Measurements from ENCODE around the gene P2RX6.

DNA sequence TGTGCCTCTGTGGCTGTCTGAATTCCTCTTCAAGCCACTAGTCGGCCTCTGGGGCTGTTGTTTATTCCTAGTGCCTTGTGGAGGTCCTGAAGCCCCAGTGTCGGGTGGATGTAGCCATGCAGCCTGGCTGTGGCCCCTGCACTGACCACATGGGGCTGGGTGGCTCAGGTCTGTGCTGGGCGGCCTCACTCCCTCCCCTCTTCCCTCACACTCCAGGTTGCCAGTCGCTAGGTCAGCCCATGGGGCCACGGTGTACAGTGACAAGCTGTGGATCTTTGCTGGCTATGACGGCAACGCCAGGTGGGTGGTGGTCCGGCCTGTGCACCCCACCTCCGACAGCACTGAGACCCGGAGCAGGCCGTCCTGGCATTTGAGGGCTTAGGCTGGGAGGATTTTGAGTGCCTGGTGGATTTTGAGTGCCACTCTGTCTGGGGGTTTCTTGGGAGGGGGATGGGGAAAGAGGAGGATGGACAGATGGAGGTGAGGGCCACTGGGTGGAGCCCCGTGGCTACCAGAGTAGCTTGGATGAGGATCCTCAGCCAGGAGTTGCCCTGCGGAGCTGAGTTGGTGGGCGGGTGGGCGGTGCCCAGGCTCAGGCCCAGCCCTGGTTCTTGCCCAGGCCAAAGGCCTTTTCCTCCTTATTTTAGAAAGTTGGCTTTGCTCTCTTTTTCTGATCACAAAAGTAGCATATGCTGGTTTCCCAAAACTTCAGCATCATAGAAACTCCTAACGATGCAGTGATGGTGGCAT, 26.2 kb upstream of the P2RX6 start:
- TF ChIP-seq, protein P1, sequence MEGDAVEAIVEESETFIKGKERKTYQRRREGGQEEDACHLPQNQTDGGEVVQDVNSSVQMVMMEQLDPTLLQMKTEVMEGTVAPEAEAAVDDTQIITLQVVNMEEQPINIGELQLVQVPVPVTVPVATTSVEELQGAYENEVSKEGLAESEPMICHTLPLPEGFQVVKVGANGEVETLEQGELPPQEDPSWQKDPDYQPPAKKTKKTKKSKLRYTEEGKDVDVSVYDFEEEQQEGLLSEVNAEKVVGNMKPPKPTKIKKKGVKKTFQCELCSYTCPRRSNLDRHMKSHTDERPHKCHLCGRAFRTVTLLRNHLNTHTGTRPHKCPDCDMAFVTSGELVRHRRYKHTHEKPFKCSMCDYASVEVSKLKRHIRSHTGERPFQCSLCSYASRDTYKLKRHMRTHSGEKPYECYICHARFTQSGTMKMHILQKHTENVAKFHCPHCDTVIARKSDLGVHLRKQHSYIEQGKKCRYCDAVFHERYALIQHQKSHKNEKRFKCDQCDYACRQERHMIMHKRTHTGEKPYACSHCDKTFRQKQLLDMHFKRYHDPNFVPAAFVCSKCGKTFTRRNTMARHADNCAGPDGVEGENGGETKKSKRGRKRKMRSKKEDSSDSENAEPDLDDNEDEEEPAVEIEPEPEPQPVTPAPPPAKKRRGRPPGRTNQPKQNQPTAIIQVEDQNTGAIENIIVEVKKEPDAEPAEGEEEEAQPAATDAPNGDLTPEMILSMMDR (IDR thresholded peaks at IDR 0.05; ENCODE audit: borderline replicate concordance, extremely low read depth, low read length, poor library complexity, severe bottlenecking), result no peak
- TF ChIP-seq EZH2 (IDR thresholded peaks at IDR 0.05; ENCODE audit: borderline replicate concordance, low read depth, low read length, severe bottlenecking), result no peak

Data from DND-41 (cell line).